ENCODE results near the gene FAM83C. TPM values are rescaled to one million over a fixed set of nuclear protein-coding genes. Genes with fewer than 3 reads are reported as not detected.

The FAM83C gene
- total RNA-seq, 4 donors from 2014 or later, result 29.5 to 55.3 (median 38.2) TPM

DNA sequence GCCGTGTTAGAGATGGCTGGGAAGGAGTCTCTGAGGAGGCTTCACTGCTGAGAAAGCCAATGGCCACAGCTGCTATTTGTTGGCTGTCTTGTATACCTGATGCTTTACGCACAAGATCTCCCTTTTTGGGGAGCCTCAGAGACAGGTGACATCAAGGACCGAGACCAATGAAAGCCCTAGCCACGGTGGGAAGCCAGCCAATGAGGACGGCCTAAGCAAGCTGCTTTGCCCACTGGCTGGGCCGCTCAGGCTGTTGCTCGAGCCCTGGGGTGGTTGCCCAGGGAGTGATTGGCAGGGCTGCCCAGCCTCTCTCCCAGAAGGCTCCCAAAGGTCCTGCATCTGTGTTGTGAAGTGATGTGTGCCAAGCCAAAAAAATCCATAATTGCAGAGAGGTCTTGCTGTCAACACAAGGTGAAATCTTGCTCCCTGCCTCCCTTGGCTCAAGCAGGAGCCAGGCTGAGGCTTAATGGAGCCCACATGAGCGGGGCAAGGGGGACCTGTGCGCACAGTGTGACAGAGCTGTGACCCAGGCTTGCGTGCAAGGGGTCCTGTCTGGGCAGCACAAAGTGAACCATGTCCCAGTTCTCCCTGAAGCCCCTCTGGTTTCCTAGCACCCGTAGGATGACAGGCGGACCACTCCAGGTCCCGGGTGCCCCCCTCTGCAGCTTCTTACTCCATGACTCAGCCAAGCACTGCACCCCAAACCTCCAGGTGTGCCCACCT lies 18.6 kb downstream of the FAM83C start:
- WGBS, 2 donors, result 78 to 97% methylated on average over 2 to 11 of the region's 13 CpGs
- Histone ChIP-seq H3K36me3 (peaks cover 3 to 75% (median 4%) of the 10 kb centered on the region in 3 donors), H3K4me1 (peaks cover 10 to 37% (median 15%) of the 10 kb centered on the region in 3 donors), H3K27ac (no peak overlapping the region), H3K4me3 (no peak overlapping the region), H3K9me3 (no peaks in the 10 kb centered on the region), H3K27me3 (no peaks in the 10 kb centered on the region)
- TF ChIP-seq, protein P1, sequence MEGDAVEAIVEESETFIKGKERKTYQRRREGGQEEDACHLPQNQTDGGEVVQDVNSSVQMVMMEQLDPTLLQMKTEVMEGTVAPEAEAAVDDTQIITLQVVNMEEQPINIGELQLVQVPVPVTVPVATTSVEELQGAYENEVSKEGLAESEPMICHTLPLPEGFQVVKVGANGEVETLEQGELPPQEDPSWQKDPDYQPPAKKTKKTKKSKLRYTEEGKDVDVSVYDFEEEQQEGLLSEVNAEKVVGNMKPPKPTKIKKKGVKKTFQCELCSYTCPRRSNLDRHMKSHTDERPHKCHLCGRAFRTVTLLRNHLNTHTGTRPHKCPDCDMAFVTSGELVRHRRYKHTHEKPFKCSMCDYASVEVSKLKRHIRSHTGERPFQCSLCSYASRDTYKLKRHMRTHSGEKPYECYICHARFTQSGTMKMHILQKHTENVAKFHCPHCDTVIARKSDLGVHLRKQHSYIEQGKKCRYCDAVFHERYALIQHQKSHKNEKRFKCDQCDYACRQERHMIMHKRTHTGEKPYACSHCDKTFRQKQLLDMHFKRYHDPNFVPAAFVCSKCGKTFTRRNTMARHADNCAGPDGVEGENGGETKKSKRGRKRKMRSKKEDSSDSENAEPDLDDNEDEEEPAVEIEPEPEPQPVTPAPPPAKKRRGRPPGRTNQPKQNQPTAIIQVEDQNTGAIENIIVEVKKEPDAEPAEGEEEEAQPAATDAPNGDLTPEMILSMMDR (IDR thresholded peaks at IDR 0.05), result no peak
- TF ChIP-seq POLR2A (IDR thresholded peaks at IDR 0.05), result no peak
- intact Hi-C loops (cut with DNase I), result no loop called here
- DNase-seq, result no peak

DNA sequence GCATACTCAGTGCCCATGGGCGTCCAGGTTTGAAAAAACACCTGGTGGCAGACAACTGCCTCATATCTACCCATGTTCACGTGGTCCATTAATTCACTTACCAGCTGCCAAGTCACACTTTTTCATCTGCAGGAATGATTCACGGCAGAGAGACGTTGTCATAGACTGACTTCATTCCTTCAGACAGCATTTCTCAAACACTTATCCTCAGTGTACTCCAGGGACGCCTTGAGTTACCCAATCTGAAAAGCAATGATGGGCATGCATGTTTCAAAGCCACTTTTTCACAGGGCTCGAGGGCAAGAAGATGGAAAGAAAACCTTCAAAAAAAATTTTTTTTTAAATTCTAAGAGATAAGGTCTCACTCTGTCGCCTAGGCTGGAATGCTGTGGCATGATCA lies 20.3 kb downstream of the FAM83C start:
- no peaks in the 10 kb centered on the region for H3K27me3 ChIP-seq
- intact Hi-C loops (cut with DNase I), result no loop called here
- DNase-seq, result no peak
- WGBS, 2 donors, result 42 to 85% methylated on average over 6 to 7 of the region's 7 CpGs
- peaks cover 6 to 25% (median 8%) of the 10 kb centered on the region in 3 donors for H3K4me1 ChIP-seq
- TF ChIP-seq, protein P1 (IDR thresholded peaks at IDR 0.05), result no peak
- TF ChIP-seq POLR2A (IDR thresholded peaks at IDR 0.05), result no peak
- H3K4me3 ChIP-seq, result no peak overlapping the region
- H3K36me3 ChIP-seq, result peaks cover 0 to 87% (median 6%) of the 10 kb centered on the region in 3 donors
- H3K9me3 ChIP-seq, result no peaks in the 10 kb centered on the region
- H3K27ac ChIP-seq, result no peak overlapping the region

DNA sequence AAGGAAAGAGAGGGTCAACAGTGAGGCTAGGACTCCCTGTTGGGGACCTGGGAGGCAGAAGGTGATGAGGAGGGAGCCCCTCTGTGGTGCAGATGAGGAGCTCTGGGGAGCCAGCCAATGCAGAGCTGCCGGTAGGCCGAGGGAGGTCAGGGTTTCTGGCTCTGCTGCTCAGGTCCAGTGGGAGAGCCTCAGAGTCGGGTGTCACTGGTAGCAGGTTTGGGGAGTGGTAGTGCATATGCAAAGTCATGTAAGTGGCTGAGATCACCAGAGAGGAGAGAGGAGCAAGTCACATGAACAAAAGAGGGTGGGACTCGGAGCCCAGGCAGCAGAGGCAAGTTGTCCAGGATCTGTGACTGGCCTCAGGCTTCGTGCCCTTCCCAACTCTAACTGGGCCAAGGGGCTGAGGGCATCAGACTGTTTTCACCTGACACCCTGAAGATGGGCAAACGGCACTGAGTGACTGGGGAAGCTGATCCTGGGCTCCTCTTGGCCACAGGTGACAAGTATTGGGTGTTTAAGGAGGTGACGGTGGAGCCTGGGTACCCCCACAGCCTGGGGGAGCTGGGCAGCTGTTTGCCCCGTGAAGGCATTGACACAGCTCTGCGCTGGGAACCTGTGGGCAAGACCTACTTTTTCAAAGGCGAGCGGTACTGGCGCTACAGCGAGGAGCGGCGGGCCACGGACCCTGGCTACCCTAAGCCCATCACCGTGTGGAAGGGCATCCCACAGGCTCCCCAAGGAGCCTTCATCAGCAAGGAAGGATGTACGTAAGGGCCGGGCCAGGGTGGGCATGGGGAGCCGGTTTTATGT lies 20.9 kb downstream of the FAM83C start:
- H3K4me1 ChIP-seq, result peaks cover 0 to 19% (median 2%) of the 10 kb centered on the region in 3 donors
- no peak for DNase-seq
- no peak overlapping the region for H3K27ac ChIP-seq
- intact Hi-C loops (cut with DNase I), result no loop called here
- H3K27me3 ChIP-seq, result no peaks in the 10 kb centered on the region
- WGBS, 2 donors, result 89 to 91% methylated on average over 10 to 18 of the region's 20 CpGs
- H3K36me3 ChIP-seq, result peaks cover 0 to 87% (median 10%) of the 10 kb centered on the region in 3 donors
- no peaks in the 10 kb centered on the region for H3K9me3 ChIP-seq
- no peak overlapping the region for H3K4me3 ChIP-seq
- TF ChIP-seq, protein P1 (IDR thresholded peaks at IDR 0.05), result no peak
- TF ChIP-seq POLR2A (IDR thresholded peaks at IDR 0.05), result no peak

DNA sequence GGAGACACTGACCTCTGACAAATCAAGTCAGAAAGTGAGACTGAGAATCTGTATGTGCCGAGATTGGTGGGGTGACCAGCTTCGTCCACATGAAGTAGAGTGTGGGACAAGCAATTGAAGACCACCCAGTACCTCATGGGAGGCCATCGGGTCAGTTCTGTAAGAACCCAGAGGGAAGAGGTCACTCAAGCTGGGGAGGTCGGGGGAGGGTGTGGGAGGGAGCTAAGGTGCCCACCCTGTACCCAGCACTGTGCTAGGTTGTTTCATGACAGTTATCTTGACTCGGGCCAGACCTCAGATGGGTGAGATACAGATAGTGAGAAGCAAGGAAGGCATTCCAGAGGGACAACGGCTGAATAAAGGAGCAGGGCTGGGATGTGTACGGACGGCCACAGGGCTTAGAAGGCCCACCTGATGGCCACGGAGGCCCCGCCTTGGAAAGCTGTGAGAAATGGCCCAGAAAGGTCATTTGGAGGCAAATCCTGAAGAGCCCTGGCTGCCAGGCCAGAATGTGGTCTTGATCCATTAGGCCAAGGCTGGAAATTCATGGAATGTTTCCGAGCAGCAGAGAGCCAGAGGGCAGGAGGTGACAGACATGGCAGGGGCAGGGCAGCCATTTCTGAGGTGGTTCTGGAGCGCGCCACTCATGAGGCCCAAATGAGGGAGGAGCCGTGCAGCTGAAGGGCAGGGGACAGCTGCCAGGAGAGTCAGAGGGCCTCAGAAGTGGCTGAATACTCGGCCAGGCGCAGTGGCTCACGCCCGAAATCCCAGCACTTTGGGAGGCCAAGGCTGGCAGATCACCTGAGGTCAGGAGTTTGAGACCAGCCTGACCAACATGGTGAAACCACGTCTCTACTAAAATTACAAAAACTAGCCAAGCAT lies 22.0 kb downstream of the FAM83C start:
- H3K4me1 ChIP-seq, result peaks cover 0 to 9% (median 0%) of the 10 kb centered on the region in 3 donors
- no peak overlapping the region for H3K27ac ChIP-seq
- no peaks in the 10 kb centered on the region for H3K27me3 ChIP-seq
- no peak for DNase-seq
- 84 to 94% methylated on average over 10 to 12 of the region's 19 CpGs for WGBS, 2 donors
- no peak overlapping the region for H3K4me3 ChIP-seq
- no peak for TF ChIP-seq POLR2A (IDR thresholded peaks at IDR 0.05)
- TF ChIP-seq, protein P1 (IDR thresholded peaks at IDR 0.05), result no peak
- peaks cover 0 to 81% (median 10%) of the 10 kb centered on the region in 3 donors for H3K36me3 ChIP-seq
- no peaks in the 10 kb centered on the region for H3K9me3 ChIP-seq
- intact Hi-C loops (cut with DNase I), result no loop called here
